H9 (cell line): ENCODE measurements around the gene POFUT2. TPM values are rescaled to one million over a fixed set of nuclear protein-coding genes. Genes with fewer than 3 reads are reported as not detected.

Experiments
- DNase-seq: peaks from one replicate; pipeline ENCODE4 v3.0.0-alpha.2; 2017
- H2AFZ ChIP-seq: one replicate; pipeline ENCODE4 v1.6.1; 2013; ENCODE audit warnings: mild to moderate bottlenecking, low read length, control low read depth, moderate library complexity
- H2AK5ac ChIP-seq: 2 replicates; pipeline ENCODE4 v1.6.1; 2013; ENCODE audit warnings: low read length, control low read depth, mixed read lengths; ENCODE audit not compliant: insufficient read length
- H2BK120ac ChIP-seq: one replicate; pipeline ENCODE4 v1.6.1; 2013; ENCODE audit warnings: low read depth, mild to moderate bottlenecking, low read length, control low read depth, inconsistent platforms; ENCODE audit not compliant: poor library complexity, severe bottlenecking
- H2BK12ac ChIP-seq: 2 replicates; pipeline ENCODE4 v1.6.1; 2013; ENCODE audit warnings: low read length, control low read depth, mixed read lengths, low read depth; ENCODE audit not compliant: insufficient read length
- H2BK15ac ChIP-seq: 2 replicates; pipeline ENCODE4 v1.6.1; 2013; ENCODE audit warnings: low read depth, low read length, control low read depth
- H2BK20ac ChIP-seq: one replicate; pipeline ENCODE4 v1.6.1; 2013; ENCODE audit warnings: low read depth, mild to moderate bottlenecking, low read length, control low read depth, inconsistent platforms; ENCODE audit not compliant: poor library complexity, severe bottlenecking
- H2BK5ac ChIP-seq: 2 replicates; pipeline ENCODE4 v1.6.1; 2013; ENCODE audit warnings: low read length, control low read depth, mixed read lengths; ENCODE audit not compliant: insufficient read length
- H3K14ac ChIP-seq: 2 replicates; pipeline ENCODE4 v1.6.1; 2013; ENCODE audit warnings: low read length, control low read depth; ENCODE audit not compliant: insufficient read depth
- H3K18ac ChIP-seq: 2 replicates; pipeline ENCODE4 v1.6.1; 2013; ENCODE audit warnings: low read depth, mild to moderate bottlenecking, mixed read lengths, low read length, control low read depth; ENCODE audit not compliant: insufficient read length
- H3K23ac ChIP-seq: 2 replicates; pipeline ENCODE4 v1.6.1; 2013; ENCODE audit warnings: low read length, control low read depth, mixed read lengths, low read depth; ENCODE audit not compliant: insufficient read length
- H3K23me2 ChIP-seq: 2 replicates; pipeline ENCODE4 v1.6.1; 2013; ENCODE audit warnings: low read depth, mild to moderate bottlenecking, mixed read lengths, low read length, control low read depth; ENCODE audit not compliant: insufficient read length, poor library complexity, severe bottlenecking
- H3K27ac ChIP-seq: 2 replicates; pipeline ENCODE4 v1.5.1; 2013; ENCODE audit warnings: low read length, control low read depth, mixed read lengths, low read depth; ENCODE audit not compliant: insufficient read length
- H3K27me3 ChIP-seq: 2 replicates; pipeline ENCODE4 v1.6.1; 2013; ENCODE audit warnings: low read length, control low read depth, inconsistent platforms; ENCODE audit not compliant: insufficient read depth
- H3K4ac ChIP-seq: 2 replicates; pipeline ENCODE4 v1.6.1; 2013; ENCODE audit warnings: low read depth, mild to moderate bottlenecking, control low read depth, inconsistent platforms, low read length, moderate library complexity
- H3K4me1 ChIP-seq: 2 replicates; pipeline ENCODE4 v1.6.1; 2013; ENCODE audit warnings: low read length, control low read depth, inconsistent platforms; ENCODE audit not compliant: insufficient read depth
- H3K4me2 ChIP-seq: 2 replicates; pipeline ENCODE4 v1.6.1; 2013; ENCODE audit warnings: low read length, control low read depth, mixed read lengths; ENCODE audit not compliant: insufficient read length, insufficient read depth
- H3K56ac ChIP-seq: 2 replicates; pipeline ENCODE4 v1.6.1; 2013; ENCODE audit warnings: low read depth, mild to moderate bottlenecking, mixed read lengths, low read length, control low read depth; ENCODE audit not compliant: insufficient read length
- H3K79me1 ChIP-seq: 2 replicates; pipeline ENCODE4 v1.6.1; 2013; ENCODE audit warnings: low read depth, mild to moderate bottlenecking, moderate library complexity, low read length, control low read depth, inconsistent platforms; ENCODE audit not compliant: insufficient read depth, poor library complexity, severe bottlenecking
- H3K79me2 ChIP-seq: 2 replicates; pipeline ENCODE4 v1.6.1; 2013; ENCODE audit warnings: low read length, control low read depth, inconsistent platforms; ENCODE audit not compliant: insufficient read depth
- H3K9ac ChIP-seq: 2 replicates; pipeline ENCODE4 v1.6.1; 2013; ENCODE audit warnings: low read length, control low read depth, mixed read lengths; ENCODE audit not compliant: insufficient read length; ENCODE audit errors: extremely low read depth
- H3K9me3 ChIP-seq: one replicate; pipeline ENCODE4 v1.6.1; 2013; ENCODE audit warnings: low read depth, low read length, inconsistent platforms; ENCODE audit not compliant: control insufficient read depth
- H3T11ph ChIP-seq: one replicate; pipeline ENCODE4 v1.6.1; 2013; ENCODE audit warnings: mild to moderate bottlenecking, low read length, control low read depth, inconsistent platforms
- H4K20me1 ChIP-seq: one replicate; pipeline ENCODE4 v1.6.1; 2013; ENCODE audit not compliant: control insufficient read depth, insufficient read length, insufficient read depth
- H4K5ac ChIP-seq: 2 replicates; pipeline ENCODE4 v1.6.1; 2013; ENCODE audit warnings: low read depth, mild to moderate bottlenecking, mixed read lengths, low read length, control low read depth; ENCODE audit not compliant: insufficient read length
- H4K8ac ChIP-seq: replicated peaks from 2 replicates; pipeline ENCODE4 v1.6.1; 2013; ENCODE audit warnings: low read length, control low read depth, mixed read lengths, low read depth; ENCODE audit not compliant: insufficient read length
- H4K91ac ChIP-seq: 2 replicates; pipeline ENCODE4 v1.6.1; 2013; ENCODE audit warnings: low read depth, mild to moderate bottlenecking, moderate library complexity, mixed read lengths, low read length, control low read depth; ENCODE audit not compliant: insufficient read length
- H3K27ac Mint-ChIP-seq, 3 experiments: 2 replicates in 2 of 3; 3 replicates in 1 of 3; pipeline ENCODE4 v1.8.0; 2020 to 2021; ENCODE audit warnings: mixed read lengths in 3 of 3, mild to moderate bottlenecking in 1 of 3, moderate library complexity in 1 of 3
- H3K27me3 Mint-ChIP-seq: 2 replicates; pipeline ENCODE4 v1.8.0; 2021; ENCODE audit warnings: low read depth, mild to moderate bottlenecking, moderate library complexity, mixed read lengths
- H3K36me3 Mint-ChIP-seq, 3 experiments: 2 replicates in 2 of 3; 3 replicates in 1 of 3; pipeline ENCODE4 v1.8.0; 2020 to 2021; ENCODE audit warnings: low read depth in 3 of 3, mixed read lengths in 3 of 3; ENCODE audit not compliant: insufficient read depth in 1 of 3
- H3K4me1 Mint-ChIP-seq, 2 experiments: 2 replicates each; pipeline ENCODE4 v1.8.0; 2020; ENCODE audit warnings: mixed read lengths in 2 of 2
- H3K4me3 Mint-ChIP-seq, 2 experiments: 2 replicates in 1 of 2; 3 replicates in 1 of 2; pipeline ENCODE4 v1.8.0; 2020 to 2021; ENCODE audit warnings: mild to moderate bottlenecking in 2 of 2, mixed read lengths in 2 of 2, moderate library complexity in 1 of 2
- H3K9me3 Mint-ChIP-seq, 2 experiments: 2 replicates in 1 of 2; 3 replicates in 1 of 2; pipeline ENCODE4 v1.8.0; 2020; ENCODE audit warnings: mild to moderate bottlenecking in 2 of 2, mixed read lengths in 2 of 2, moderate library complexity in 1 of 2
- CTCF ChIP-seq: fragments of 200-600 bp; sonication (generic); conservative IDR thresholded peaks from 3 replicates; pipeline ENCODE4 v1.8.0; 2021; ENCODE audit warnings: antibody characterized with exemption, mild to moderate bottlenecking
- WGBS: extraction: QIAGEN DNeasy Blood & Tissue Kit; methylation state at CpG from one replicate; pipeline ENCODE4 v1.1.7; 2013; ENCODE audit warnings: missing lambda C conversion rate, low lambda C conversion rate, mixed read lengths; ENCODE audit not compliant: insufficient read length; ENCODE audit errors: extremely low coverage; 5-methylcytosine and 5-hydroxymethylcytosine counted together
- total RNA-seq: library from RNA; stranded (reverse); gene quantifications from 2 replicates; pipeline ENCODE4 v1.2.1, GENCODE V29; 2021

The POFUT2 gene
- total RNA-seq, 1 experiment from 2014 or later = 34.8 TPM

- no peak overlapping the region for H3K27ac ChIP-seq
- no peak overlapping the region for H2BK5ac ChIP-seq
- H3K56ac ChIP-seq = no peak overlapping the region
- Mint-ChIP-seq H3K9me3 (no peaks in the 10 kb centered on the region), H3K4me1 (peaks cover 20 to 24% of the 10 kb centered on the region in 2 experiments), H3K27ac (peak overlapping the region in 1 of 3 experiments; percentile 53; a peak in 2 of 7 replicates), H3K36me3 (no peaks in the 10 kb centered on the region), H3K27me3 (peaks cover 7% of the 10 kb centered on the region), H3K4me3 (no peak overlapping the region)
- H3K27me3 ChIP-seq = no peaks in the 10 kb centered on the region
- H2AFZ ChIP-seq = no peak overlapping the region
- H3K4me1 ChIP-seq = no peaks in the 10 kb centered on the region
- H4K20me1 ChIP-seq = no peaks in the 10 kb centered on the region
- H3K9me3 ChIP-seq = no peaks in the 10 kb centered on the region
- no peak overlapping the region for H4K8ac ChIP-seq
- H3K4me2 ChIP-seq = no peak overlapping the region
- no peak overlapping the region for H3T11ph ChIP-seq
- H3K79me2 ChIP-seq = no peaks in the 10 kb centered on the region
- H2AK5ac ChIP-seq = no peak overlapping the region
- no peak overlapping the region for H2BK120ac ChIP-seq
- no CpG with 5 or more reads among the region's 24 CpGs for WGBS
- no peak overlapping the region for H3K9ac ChIP-seq
- TF ChIP-seq CTCF = no peak
- H3K79me1 ChIP-seq = no peaks in the 10 kb centered on the region
- H4K5ac ChIP-seq = no peak overlapping the region
- H3K23me2 ChIP-seq = no peaks in the 10 kb centered on the region
- H3K4ac ChIP-seq = no peak overlapping the region
- H3K14ac ChIP-seq = peak overlapping the region; percentile 34; the same call in 1 of the 2 replicates
- H2BK12ac ChIP-seq = no peak overlapping the region
- no peak overlapping the region for H2BK20ac ChIP-seq
- H2BK15ac ChIP-seq = no peak overlapping the region
- H3K18ac ChIP-seq = no peak overlapping the region
- peak; percentile 27 for DNase-seq
- H4K91ac ChIP-seq = no peak overlapping the region
- no peak overlapping the region for H3K23ac ChIP-seq
Measured at GRCh38 chr21:45318556-45319404, 31.1 kb upstream of the POFUT2 start.
